IMR-90 (cell line): ENCODE results near the gene SVBP. TPM values are rescaled to one million over a fixed set of nuclear protein-coding genes. Genes with fewer than 3 reads are reported as not detected.

ENCODE experiments used
- ATAC-seq: fragments of 200-7000 bp; cut with Tn5 transposase; 2 replicates; pipeline ENCODE4 v1.9.1; 2020; ENCODE audit warnings: low read depth, mild to moderate bottlenecking, moderate library complexity
- BruUV-seq: library from RNA; stranded (reverse); fragments of 400-500 nt; replicated peaks from 2 replicates; lab custom pipeline; 2021; lab: Mats Ljungman, UMichigan
- CTCF ChIA-PET: fragments of 300-600 bp; formaldehyde crosslinking; extraction: SDS; loops from one replicate; lab custom pipeline; 2021; ENCODE audit warnings: antibody characterized with exemption; lab: Yijun Ruan, JAX
- POLR2A ChIA-PET: fragments of 300-600 bp; sonication (Branson Sonifier 250); formaldehyde crosslinking; loops from one replicate; lab custom pipeline; 2022; ENCODE audit warnings: antibody characterized with exemption; ENCODE audit not compliant: unreplicated experiment; lab: Charles Lee
- DNase-seq: peaks from one replicate; pipeline ENCODE4 v3.0.0; 2013
- H2AFZ ChIP-seq: replicated peaks from 2 replicates; pipeline ENCODE3; 2013; ENCODE audit warnings: low read length, mild to moderate bottlenecking; ENCODE audit not compliant: poor library complexity
- H2AK5ac ChIP-seq: 2 replicates; pipeline ENCODE4 v1.6.1; 2013; ENCODE audit warnings: low read depth, low read length, inconsistent platforms
- H2AK9ac ChIP-seq: replicated peaks from 2 replicates; pipeline ENCODE3; 2013; ENCODE audit warnings: mild to moderate bottlenecking, low read depth, low read length, moderate library complexity; ENCODE audit not compliant: poor library complexity
- H2BK120ac ChIP-seq: 2 replicates; pipeline ENCODE4 v1.6.1; 2013; ENCODE audit warnings: low read depth, low read length, inconsistent platforms
- H2BK15ac ChIP-seq: 3 replicates; pipeline ENCODE4 v1.6.1; 2013; ENCODE audit warnings: low read depth, low read length, inconsistent platforms
- H2BK20ac ChIP-seq: 2 replicates; pipeline ENCODE4 v1.6.1; 2013; ENCODE audit warnings: low read depth, mild to moderate bottlenecking, inconsistent platforms, low read length, moderate library complexity
- H2BK5ac ChIP-seq: 2 replicates; pipeline ENCODE4 v1.6.1; 2013; ENCODE audit warnings: mild to moderate bottlenecking, low read depth, low read length, inconsistent platforms; ENCODE audit not compliant: poor library complexity, severe bottlenecking
- H3K14ac ChIP-seq: replicated peaks from 2 replicates; pipeline ENCODE4 v1.6.1; 2013; ENCODE audit warnings: low read depth, low read length, inconsistent platforms
- H3K18ac ChIP-seq: 2 replicates; pipeline ENCODE4 v1.6.1; 2013; ENCODE audit warnings: low read depth, low read length, control low read depth
- H3K23ac ChIP-seq: 2 replicates; pipeline ENCODE4 v1.6.1; 2013; ENCODE audit warnings: low read depth, low read length, inconsistent platforms
- H3K27ac ChIP-seq: 2 replicates; pipeline ENCODE4 v1.5.1; 2013; ENCODE audit warnings: mild to moderate bottlenecking, control low read depth, low read length; ENCODE audit not compliant: insufficient read depth
- H3K27me3 ChIP-seq: 2 replicates; pipeline ENCODE4 v1.6.1; 2013; ENCODE audit warnings: low read length; ENCODE audit not compliant: control insufficient read depth, insufficient read depth
- H3K36me3 ChIP-seq: 2 replicates; pipeline ENCODE4 v1.6.1; 2013; ENCODE audit warnings: low read length, mixed read lengths; ENCODE audit not compliant: control insufficient read depth, insufficient read depth
- H3K4ac ChIP-seq: 2 replicates; pipeline ENCODE4 v1.6.1; 2013; ENCODE audit warnings: low read depth, low read length, inconsistent platforms
- H3K4me1 ChIP-seq: 2 replicates; pipeline ENCODE4 v1.6.1; 2013; ENCODE audit warnings: low read length, mixed read lengths; ENCODE audit not compliant: control insufficient read depth, insufficient read depth
- H3K4me2 ChIP-seq: 2 replicates; pipeline ENCODE4 v1.6.1; 2013; ENCODE audit warnings: low read depth, mild to moderate bottlenecking, control low read depth, low read length, moderate library complexity
- H3K4me3 ChIP-seq: 2 replicates; pipeline ENCODE4 v1.5.1; 2013; ENCODE audit warnings: low read depth, mild to moderate bottlenecking, control low read depth, low read length, moderate library complexity; ENCODE audit not compliant: insufficient read depth
- H3K56ac ChIP-seq: 2 replicates; pipeline ENCODE4 v1.6.1; 2013; ENCODE audit warnings: low read length, inconsistent platforms; ENCODE audit not compliant: insufficient read depth; ENCODE audit errors: extremely low read depth
- H3K79me1 ChIP-seq, 2 experiments: 2 replicates each; pipeline ENCODE4 v1.6.1; 2013; ENCODE audit warnings: low read length in 2 of 2, inconsistent platforms in 1 of 2, low read depth in 1 of 2
- H3K9ac ChIP-seq: 2 replicates; pipeline ENCODE4 v1.6.1; 2013; ENCODE audit warnings: low read depth, low read length, control low read depth
- H3K9me1 ChIP-seq: 2 replicates; pipeline ENCODE4 v1.6.1; 2013; ENCODE audit warnings: low read length, inconsistent platforms; ENCODE audit not compliant: insufficient read depth
- H3K9me3 ChIP-seq: 2 replicates; pipeline ENCODE4 v1.6.1; 2013; ENCODE audit warnings: low read length; ENCODE audit not compliant: control insufficient read depth, insufficient read depth
- H4K20me1 ChIP-seq: 2 replicates; pipeline ENCODE4 v1.6.1; 2013; ENCODE audit warnings: low read length, inconsistent platforms; ENCODE audit not compliant: insufficient read depth
- H4K5ac ChIP-seq: 2 replicates; pipeline ENCODE4 v1.6.1; 2013; ENCODE audit warnings: mild to moderate bottlenecking, low read depth, low read length, control low read depth
- H4K8ac ChIP-seq, 2 experiments: 2 replicates each; pipeline ENCODE4 v1.6.1; 2013; ENCODE audit warnings: low read depth in 2 of 2, low read length in 2 of 2, control low read depth in 1 of 2, inconsistent platforms in 1 of 2
- H4K91ac ChIP-seq: 2 replicates; pipeline ENCODE4 v1.6.1; 2013; ENCODE audit warnings: low read depth, low read length, inconsistent platforms; ENCODE audit not compliant: insufficient read depth
- BHLHE40 ChIP-seq: fragments of 150-350 bp; IDR thresholded peaks from 2 replicates; pipeline ENCODE4 v1.6.1; 2016; ENCODE audit warnings: mild to moderate bottlenecking, low read depth, low read length
- CEBPB ChIP-seq: IDR thresholded peaks from 2 replicates; pipeline ENCODE4 v1.6.1; 2012; ENCODE audit warnings: low read depth, low read length, improper control_type of control experiment
- FOS ChIP-seq: fragments of 150-350 bp; IDR thresholded peaks from 2 replicates; pipeline ENCODE4 v1.6.1; 2016; ENCODE audit warnings: low read depth, low read length
- MAZ ChIP-seq: IDR thresholded peaks from 2 replicates; pipeline ENCODE4 v1.6.1; 2012; ENCODE audit warnings: low read depth, mild to moderate bottlenecking, low read length, improper control_type of control experiment, moderate library complexity, borderline replicate concordance
- MXI1 ChIP-seq: IDR thresholded peaks from 2 replicates; pipeline ENCODE4 v1.6.1; 2012; ENCODE audit warnings: low read depth, mild to moderate bottlenecking, low read length, moderate library complexity, borderline replicate concordance
- POLR2A ChIP-seq: IDR thresholded peaks from 2 replicates; pipeline ENCODE4 v1.6.1; 2012; ENCODE audit warnings: mild to moderate bottlenecking, low read depth, low read length
- RFX5 ChIP-seq: IDR thresholded peaks from 2 replicates; pipeline ENCODE4 v1.8.0; 2012; ENCODE audit warnings: low read depth, mild to moderate bottlenecking, low read length, moderate library complexity
- SMC3 ChIP-seq: fragments of 150-350 bp; IDR thresholded peaks from 2 replicates; pipeline ENCODE4 v1.6.1; 2016; ENCODE audit warnings: low read depth, mild to moderate bottlenecking, antibody characterized with exemption, low read length, moderate library complexity
- WGBS, 2 experiments: methylation state at CpG; one replicate each; pipeline versions ENCODE4 v1.1.5 to v1.1.7; 2013; ENCODE audit warnings: missing lambda C conversion rate in 2 of 2; ENCODE audit not compliant: insufficient read length in 1 of 2; ENCODE audit errors: extremely low coverage in 2 of 2; 5-methylcytosine and 5-hydroxymethylcytosine counted together
- dilution Hi-C: fragments of 300-500 bp; cut with HindIII; formaldehyde crosslinking; loops from one replicate; pipeline ENCODE4 v1.14.3; 2018; ENCODE audit warnings: low sequenced_read_pairs; ENCODE audit not compliant: unreplicated experiment
- in situ Hi-C: fragments of 300-500 bp; cut with MboI; formaldehyde crosslinking; loops from 3 replicates; pipeline ENCODE4 v1.14.3; 2019; ENCODE audit warnings: low sequenced_read_pairs, inconsistent platforms, mixed read lengths
- intact Hi-C: fragments of 100-400 bp; cut with micrococcal nuclease; formaldehyde crosslinking; loops from 2 replicates; pipeline ENCODE4 v1.10.0; 2022
- polyA plus RNA-seq, 3 experiments: library from polyadenylated mRNA; depleted of rRNA; stranded (reverse); fragments of >200 nt; gene quantifications; 2 replicates each; pipeline ENCODE4 v1.2.3, GENCODE V29; 2012; ENCODE audit warnings: low replicate concordance in 1 of 3
- total RNA-seq: library from RNA; depleted of rRNA; stranded (reverse); fragments of >200 nt; gene quantifications from 2 replicates; pipeline ENCODE4 v1.2.3, GENCODE V29; 2012
- TF ChIP-seq, protein P1 (sequence below): fragments of 150-350 bp; IDR thresholded peaks from 2 replicates; pipeline ENCODE4 v1.6.1; 2017; ENCODE audit warnings: mild to moderate bottlenecking, antibody characterized with exemption, low read length, low read depth
- TF ChIP-seq, protein P2 (sequence below): fragments of 150-350 bp; IDR thresholded peaks from 2 replicates; pipeline ENCODE4 v1.6.1; 2016; ENCODE audit warnings: low read depth, mild to moderate bottlenecking, low read length, moderate library complexity, borderline replicate concordance
- TF ChIP-seq, protein P3 (sequence below): conservative IDR thresholded peaks from 2 replicates; pipeline ENCODE4 v1.5.1; 2012; ENCODE audit warnings: mild to moderate bottlenecking, low read depth, low read length, improper control_type of control experiment

Gene SVBP
- total and polyA plus RNA-seq, 2 of the 4 experiments (the other 2 are of a cell fraction): 9.7 to 11.5 TPM

DNA sequence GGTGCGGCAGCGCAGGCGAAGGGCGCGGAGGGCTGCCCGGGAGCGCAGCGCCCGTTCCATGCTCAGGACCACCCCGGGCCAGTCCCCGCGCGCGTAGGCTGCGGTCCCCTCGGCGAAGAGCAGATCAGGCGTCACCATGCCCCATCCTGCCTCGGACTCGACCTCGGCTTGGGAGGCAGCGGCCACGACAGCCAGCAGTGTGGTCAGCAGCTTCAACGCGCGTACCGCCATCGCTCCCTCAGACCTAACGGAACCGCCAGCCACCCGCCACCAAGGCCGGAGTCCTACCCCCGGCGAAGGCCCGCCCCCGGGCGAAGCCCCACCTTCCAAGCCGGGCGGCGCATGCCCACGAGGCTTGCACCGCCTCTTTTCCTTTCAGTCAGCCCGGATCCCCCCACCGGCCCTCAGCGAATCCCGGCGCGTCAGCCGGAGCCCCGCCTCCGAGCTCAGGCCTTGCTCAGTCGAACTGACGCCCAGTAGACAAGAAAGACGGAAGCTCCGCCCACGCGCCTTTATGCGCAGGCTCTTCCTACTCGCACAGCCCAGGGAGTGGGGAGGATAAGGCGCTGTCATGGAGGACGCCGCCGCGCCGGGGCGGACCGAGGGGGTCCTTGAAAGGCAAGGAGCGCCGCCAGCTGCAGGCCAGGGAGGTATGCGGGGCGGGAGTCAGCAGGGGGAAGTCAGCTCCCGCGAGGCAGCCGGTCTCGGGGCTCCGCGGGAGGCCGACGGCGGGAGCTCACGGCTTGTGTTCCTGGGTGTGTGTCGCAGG is 50.3 kb downstream of the SVBP start, which contains the start of the genes C1orf50 and P3H1:
TSS of gene C1orf50 (plus strand) at position 509 of the 769 bp plus-strand sequence. CDS start at position 572, 63 bp downstream.
TSS of gene P3H1 (minus strand) at position 288 of the 769 bp plus-strand sequence. CDS start at position 231, 57 bp downstream.
- BruUV-seq: TSS peak; percentile 76
- H3K4me2 ChIP-seq: peak within 1 kb of the TSS; percentile 99
- peak within 1 kb of the TSS; percentile 98 for H2AFZ ChIP-seq
- peak within 1 kb of the TSS; percentile 98 for H3K23ac ChIP-seq
- H3K4me1 ChIP-seq: no peaks in the 10 kb centered on the region; the same call in 1 of the 2 replicates
- H3K27ac ChIP-seq: peak within 1 kb of the TSS; percentile 79
- peak within 1 kb of the TSS; percentile 97 for H3K4ac ChIP-seq
- intact Hi-C loops: loop anchor here (5.0 to 10.0 kb wide), 3 partner anchors 50 to 432 kb away; partner anchors contain the start of genes ERMAP, FOXJ3, SVBP and YBX1
- peak within 1 kb of the TSS; percentile 91 for H3K9ac ChIP-seq
- peak within 1 kb of the TSS; percentile 77 for H3K4me3 ChIP-seq
- peak within 1 kb of the TSS; percentile 61 to 77; a peak in 3 of 4 replicates for H4K8ac ChIP-seq
- 0 out of 3 replicates have a peak within 1 kb of the TSS, but pooled peaks have one; percentile 31 for H2BK15ac ChIP-seq
- peak within 1 kb of the TSS; percentile 40; the same call in 1 of the 2 replicates for H3K18ac ChIP-seq
- TF ChIP-seq, protein P1, sequence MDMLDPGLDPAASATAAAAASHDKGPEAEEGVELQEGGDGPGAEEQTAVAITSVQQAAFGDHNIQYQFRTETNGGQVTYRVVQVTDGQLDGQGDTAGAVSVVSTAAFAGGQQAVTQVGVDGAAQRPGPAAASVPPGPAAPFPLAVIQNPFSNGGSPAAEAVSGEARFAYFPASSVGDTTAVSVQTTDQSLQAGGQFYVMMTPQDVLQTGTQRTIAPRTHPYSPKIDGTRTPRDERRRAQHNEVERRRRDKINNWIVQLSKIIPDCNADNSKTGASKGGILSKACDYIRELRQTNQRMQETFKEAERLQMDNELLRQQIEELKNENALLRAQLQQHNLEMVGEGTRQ: 0 out of 2 replicates have a peak, but pooled peaks have one; percentile 4
- TF ChIP-seq, protein P2, sequence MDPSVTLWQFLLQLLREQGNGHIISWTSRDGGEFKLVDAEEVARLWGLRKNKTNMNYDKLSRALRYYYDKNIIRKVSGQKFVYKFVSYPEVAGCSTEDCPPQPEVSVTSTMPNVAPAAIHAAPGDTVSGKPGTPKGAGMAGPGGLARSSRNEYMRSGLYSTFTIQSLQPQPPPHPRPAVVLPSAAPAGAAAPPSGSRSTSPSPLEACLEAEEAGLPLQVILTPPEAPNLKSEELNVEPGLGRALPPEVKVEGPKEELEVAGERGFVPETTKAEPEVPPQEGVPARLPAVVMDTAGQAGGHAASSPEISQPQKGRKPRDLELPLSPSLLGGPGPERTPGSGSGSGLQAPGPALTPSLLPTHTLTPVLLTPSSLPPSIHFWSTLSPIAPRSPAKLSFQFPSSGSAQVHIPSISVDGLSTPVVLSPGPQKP: no peak
- TF ChIP-seq BHLHE40 (no peak), CEBPB (no peak), MXI1 (no peak; the same call in 1 of the 2 replicates), SMC3 (no peak), RFX5 (no peak), MAZ (peak; percentile 40; the same call in 1 of the 2 replicates), POLR2A (peak; percentile 83), FOS (no peak)
- TF ChIP-seq, protein P3, sequence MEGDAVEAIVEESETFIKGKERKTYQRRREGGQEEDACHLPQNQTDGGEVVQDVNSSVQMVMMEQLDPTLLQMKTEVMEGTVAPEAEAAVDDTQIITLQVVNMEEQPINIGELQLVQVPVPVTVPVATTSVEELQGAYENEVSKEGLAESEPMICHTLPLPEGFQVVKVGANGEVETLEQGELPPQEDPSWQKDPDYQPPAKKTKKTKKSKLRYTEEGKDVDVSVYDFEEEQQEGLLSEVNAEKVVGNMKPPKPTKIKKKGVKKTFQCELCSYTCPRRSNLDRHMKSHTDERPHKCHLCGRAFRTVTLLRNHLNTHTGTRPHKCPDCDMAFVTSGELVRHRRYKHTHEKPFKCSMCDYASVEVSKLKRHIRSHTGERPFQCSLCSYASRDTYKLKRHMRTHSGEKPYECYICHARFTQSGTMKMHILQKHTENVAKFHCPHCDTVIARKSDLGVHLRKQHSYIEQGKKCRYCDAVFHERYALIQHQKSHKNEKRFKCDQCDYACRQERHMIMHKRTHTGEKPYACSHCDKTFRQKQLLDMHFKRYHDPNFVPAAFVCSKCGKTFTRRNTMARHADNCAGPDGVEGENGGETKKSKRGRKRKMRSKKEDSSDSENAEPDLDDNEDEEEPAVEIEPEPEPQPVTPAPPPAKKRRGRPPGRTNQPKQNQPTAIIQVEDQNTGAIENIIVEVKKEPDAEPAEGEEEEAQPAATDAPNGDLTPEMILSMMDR: no peak; the same call in 1 of the 2 replicates
- ChIA-PET CTCF (interaction anchor here (1.2 to 1.3 kb wide), 2 partner anchors 11 to 16 kb away, joined by 4 to 5 read pairs; no protein-coding TSS in a partner anchor), POLR2A (interaction anchor here (0.6 kb wide), 2 partner anchors 11 to 230 kb away, joined by 3 read pairs; no protein-coding TSS in a partner anchor)
- 2% methylated on average over 30 of the region's 82 CpGs; no CpG with 5 or more reads in 1 of the 2 experiments for WGBS, 2 experiments
- dilution Hi-C loops: no loop called here
- peak within 1 kb of the TSS; percentile 80 for H2BK5ac ChIP-seq
- H4K91ac ChIP-seq: peak within 1 kb of the TSS; percentile 87
- H2BK120ac ChIP-seq: peak within 1 kb of the TSS; percentile 44
- DNase-seq: peak; percentile 98
- no peak within 1 kb of the TSS for H2BK20ac ChIP-seq
- H2AK9ac ChIP-seq: peak within 1 kb of the TSS; percentile 93
- H2AK5ac ChIP-seq: peak within 1 kb of the TSS; percentile 99
- peak within 1 kb of the TSS; percentile 96 for H3K56ac ChIP-seq
- peak; percentile 92 for ATAC-seq
- H4K5ac ChIP-seq: peak within 1 kb of the TSS; percentile 29
- H4K20me1 ChIP-seq: peaks cover 32% of the 10 kb centered on the region
- H3K79me1 ChIP-seq: peaks cover 21 to 51% of the 10 kb centered on the region in 2 experiments
- peaks cover 7% of the 10 kb centered on the region for H3K9me1 ChIP-seq
- in situ Hi-C loops: no loop called here
- no peaks in the 10 kb centered on the region for H3K9me3 ChIP-seq
- no peaks in the 10 kb centered on the region for H3K27me3 ChIP-seq
- peak within 1 kb of the TSS; percentile 95 for H3K14ac ChIP-seq
- peaks cover 4% of the 10 kb centered on the region for H3K36me3 ChIP-seq
